Kidney tubule cell (primary cell): ENCODE data around the gene MND1.
"Not testable (repeated sequence)": the region's sequence is repeated elsewhere in the genome, so short reads cannot be mapped to it uniquely, and the experiment has no call there.

Source experiments
- DNase-seq: peaks from one replicate; pipeline ENCODE4 v3.0.0-alpha.2; 2018; ENCODE audit warnings: low spot score

The MND1 gene

GRCh38 chr4:153403726-153404125, 59.2 kb downstream of the MND1 start:
- DNase-seq: peak; percentile 7

DNA sequence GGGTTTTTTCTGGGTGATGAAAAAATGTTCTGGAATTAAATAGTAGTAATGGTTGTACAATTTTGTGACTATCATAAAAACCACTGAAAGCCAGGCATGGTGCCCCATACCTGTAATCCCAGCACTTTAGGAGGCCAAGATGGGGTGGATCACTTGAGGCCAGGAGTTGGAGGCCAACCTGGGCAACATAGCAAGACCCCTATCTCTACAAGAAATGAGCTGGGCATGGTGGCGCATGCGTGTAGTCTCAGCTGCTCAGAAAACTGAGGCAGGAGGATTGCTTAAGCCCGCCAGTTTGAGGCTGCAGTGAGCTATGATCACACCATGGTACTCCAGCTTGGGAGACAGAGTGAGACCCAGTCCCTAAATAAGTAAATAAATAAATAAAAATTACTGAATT, 63.4 kb downstream of the MND1 start:
- no peak for DNase-seq

DNA sequence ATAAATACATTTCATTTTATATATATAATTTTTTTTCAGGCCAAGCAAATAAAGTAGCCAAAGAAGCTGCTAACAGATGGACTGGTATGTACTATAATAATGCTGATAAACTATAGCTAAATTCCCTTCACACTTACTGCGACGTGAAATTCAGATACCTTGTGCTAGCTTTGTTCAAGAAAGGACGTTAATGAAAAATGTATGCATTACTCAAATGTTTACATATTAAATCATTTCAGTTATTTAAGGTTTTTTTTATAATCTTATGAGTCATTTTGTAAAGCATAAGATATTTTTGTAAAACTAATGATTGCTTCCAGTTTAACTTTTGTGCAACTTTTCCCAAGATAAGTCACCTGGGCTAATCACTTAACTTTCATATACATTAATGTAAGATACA, 64.4 kb downstream of the MND1 start:
- DNase-seq: no peak

- DNase-seq: no peak
Measured at GRCh38 chr4:153409412-153409811, 64.9 kb downstream of the MND1 start.

DNA sequence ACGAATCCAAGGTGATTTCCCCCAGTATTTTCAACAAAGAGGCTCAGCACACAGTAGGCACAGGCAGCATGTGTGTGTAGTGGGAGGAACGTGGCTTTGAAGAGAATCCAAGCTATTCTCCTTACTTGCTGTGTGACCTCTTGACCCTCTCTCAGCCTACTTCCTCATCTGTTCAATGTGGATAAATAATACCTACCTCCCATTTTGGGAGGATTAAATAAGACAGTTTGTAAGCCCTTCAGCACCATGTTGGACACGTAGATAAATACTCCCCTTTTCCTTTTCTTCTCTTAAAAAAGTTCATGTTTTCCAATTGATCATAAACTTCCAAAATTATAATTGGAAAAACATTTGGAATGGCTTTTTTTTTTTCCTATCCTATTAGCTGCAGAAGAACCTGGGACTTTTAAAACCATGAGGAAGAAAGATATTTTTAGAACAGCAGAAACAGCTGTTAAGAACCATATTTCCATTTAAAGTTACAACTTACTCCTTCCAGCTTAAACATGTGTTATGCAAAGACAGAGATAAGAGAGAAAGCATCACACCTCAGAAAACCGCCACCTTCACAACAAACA, 65.5 kb downstream of the MND1 start:
- no peak for DNase-seq

GRCh38 chr4:153413842-153414241, 69.4 kb downstream of the MND1 start:
- DNase-seq: no peak

GRCh38 chr4:153416456-153416855, 72.0 kb downstream of the MND1 start:
- not testable (repeated sequence) for DNase-seq

DNA sequence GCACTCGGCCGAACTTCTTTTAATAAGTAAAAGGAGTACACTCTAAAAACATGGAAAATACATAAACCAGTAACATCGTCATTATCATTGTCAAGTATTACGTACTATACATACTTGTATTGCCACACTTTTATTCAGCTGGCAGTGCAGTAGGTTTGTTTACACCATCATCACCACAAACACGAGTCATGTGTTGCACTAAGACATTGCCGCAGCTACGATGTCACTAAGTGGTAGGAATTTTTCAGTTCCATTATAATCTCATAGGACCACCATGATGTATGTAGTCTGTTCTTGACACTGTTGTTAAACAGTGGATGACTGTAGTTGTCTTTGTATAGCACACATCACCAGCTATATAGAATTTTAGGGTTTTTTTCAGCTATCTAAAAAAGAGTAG, 73.6 kb downstream of the MND1 start:
- DNase-seq: no peak

GRCh38 chr4:153418558-153418957, 74.1 kb downstream of the MND1 start:
- no peak for DNase-seq

- DNase-seq: no peak
Measured at GRCh38 chr4:153419029-153419428, 74.5 kb downstream of the MND1 start.

GRCh38 chr4:153419673-153420278, 75.3 kb downstream of the MND1 start:
- no peak for DNase-seq

GRCh38 chr4:153420361-153420760, 75.9 kb downstream of the MND1 start:
- no peak for DNase-seq

GRCh38 chr4:153421941-153422340, 77.5 kb downstream of the MND1 start:
- no peak for DNase-seq

DNA sequence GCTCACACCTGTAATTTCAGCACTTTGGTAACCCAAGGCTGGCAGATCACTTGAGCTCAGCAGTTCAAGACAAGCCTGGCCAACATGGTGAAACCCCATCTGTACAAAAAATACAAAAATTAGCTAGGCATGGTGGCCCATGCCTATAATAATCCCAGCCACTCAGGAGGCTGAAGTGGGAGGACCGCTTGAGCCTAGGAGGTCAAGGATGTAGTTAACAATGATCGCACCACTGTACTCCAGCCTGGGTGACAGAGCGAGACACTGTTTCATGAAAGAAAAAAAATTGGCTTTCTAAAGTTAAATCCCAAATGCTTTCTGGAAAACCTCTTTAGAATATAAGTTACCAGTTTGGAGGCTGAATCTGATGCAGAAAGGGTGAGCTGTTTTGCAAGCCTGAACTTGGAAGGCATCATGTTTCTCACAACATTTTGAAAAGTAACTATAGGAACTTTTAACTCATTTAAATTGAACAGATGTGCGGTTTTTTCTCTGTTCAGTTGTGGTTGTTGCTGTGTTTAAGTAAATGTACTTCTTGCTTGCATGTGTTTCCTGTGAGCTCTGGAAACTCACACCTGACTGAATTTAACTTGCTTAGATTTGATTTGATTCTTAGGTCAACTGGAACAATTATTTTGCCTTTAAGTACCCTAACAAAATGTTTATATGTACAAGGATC, 81.9 kb downstream of the MND1 start:
- DNase-seq: no peak

DNA sequence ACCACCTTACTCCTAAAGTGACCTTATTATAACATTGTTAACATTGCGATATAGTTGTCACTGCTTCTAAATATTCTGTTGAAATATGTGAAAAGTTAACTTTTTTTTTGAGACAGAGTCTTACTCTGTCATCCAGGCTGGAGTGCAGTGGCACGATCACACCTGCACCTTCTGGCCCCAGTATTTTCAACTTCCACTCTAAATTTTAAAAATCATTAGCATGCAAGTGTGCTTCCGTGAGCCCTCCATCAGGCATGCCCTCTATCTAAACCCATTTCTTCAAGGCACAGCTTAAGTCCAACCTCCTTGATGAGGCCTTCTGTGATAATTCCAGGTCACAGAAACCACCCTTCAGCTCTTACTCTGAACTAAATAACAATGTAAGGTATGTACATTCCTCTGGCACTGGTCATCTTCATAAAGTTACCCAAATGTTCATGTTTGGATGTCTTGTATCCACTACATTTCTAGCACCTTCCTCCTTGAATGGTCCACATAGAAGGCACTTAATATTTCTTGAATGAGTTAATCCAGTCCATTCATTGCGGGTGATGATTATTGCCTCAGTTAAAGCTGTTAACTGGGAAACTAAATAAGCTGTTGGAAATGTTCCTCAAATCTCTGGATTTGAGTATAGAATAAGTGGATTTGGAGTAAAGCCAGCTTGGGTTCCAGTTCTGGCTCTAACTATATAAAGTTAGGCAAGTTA, 83.0 kb downstream of the MND1 start:
- peak; percentile 52 for DNase-seq

GRCh38 chr4:153428941-153429475, 84.5 kb downstream of the MND1 start:
- DNase-seq: no peak

- peak; percentile 61 for DNase-seq
Measured at GRCh38 chr4:153432965-153433753, 88.7 kb downstream of the MND1 start.

DNA sequence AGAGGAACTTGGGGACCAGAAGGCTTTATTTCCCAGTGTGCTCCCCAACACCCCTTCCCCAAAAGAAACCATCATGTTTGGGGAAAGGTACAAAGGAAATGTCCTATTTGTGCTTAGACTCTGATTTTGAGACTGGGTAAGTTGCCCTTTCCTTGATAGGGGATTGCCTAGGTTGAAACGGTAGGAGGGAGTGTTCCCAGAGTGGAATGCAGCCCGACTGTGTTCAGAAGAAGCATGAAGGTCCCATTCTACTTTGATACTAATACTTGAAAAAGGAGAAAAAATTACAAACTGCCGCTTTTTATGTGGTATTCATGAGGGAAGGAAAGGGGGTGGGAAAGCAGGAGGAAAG, 89.2 kb downstream of the MND1 start:
- DNase-seq: no peak

- no peak for DNase-seq
Measured at GRCh38 chr4:153434190-153434589, 89.7 kb downstream of the MND1 start.

DNA sequence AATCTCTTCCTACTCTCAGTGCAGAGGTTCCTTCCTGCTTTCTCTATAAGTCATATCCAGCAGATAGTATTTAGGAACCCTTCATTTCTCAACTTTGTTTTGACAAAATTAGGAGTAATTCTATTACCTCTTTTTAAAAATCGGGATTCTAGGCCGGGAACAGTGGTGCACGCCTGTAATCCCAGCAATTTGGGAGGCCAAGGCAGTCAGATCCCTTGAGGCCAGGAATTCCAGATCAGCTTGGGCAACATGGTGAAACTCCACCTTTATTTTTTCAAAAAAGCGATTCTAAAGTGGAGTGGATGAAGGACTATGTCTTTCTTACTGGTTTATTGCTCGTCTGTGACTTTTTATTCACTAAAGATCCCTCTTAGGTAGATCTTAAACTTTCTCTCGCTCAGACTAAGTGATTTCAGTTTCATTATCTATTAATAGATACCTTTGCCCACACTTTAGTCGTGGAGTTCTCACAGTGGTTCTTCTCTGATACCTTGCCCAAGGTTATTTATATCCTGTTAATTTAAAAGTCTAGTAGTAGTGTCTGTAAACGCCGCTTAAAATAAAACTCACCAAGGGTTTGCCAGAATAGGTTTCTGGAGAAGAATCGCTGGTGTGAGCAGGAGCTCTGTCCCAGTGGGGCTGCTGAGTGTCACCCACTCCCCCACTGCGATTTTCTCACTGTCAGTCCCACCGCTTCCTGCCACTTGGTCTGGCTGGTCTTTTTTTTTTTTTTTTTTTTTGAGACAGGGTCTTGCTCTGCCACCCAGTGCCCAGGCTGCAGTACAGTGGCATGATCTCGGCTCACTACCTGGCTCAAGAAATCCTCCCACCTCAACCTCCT, 94.6 kb downstream of the MND1 start:
- no peak for DNase-seq

GRCh38 chr4:153439831-153440230, 95.3 kb downstream of the MND1 start:
- DNase-seq: no peak
